ENCODE data around the gene ZNF507.

DNA sequence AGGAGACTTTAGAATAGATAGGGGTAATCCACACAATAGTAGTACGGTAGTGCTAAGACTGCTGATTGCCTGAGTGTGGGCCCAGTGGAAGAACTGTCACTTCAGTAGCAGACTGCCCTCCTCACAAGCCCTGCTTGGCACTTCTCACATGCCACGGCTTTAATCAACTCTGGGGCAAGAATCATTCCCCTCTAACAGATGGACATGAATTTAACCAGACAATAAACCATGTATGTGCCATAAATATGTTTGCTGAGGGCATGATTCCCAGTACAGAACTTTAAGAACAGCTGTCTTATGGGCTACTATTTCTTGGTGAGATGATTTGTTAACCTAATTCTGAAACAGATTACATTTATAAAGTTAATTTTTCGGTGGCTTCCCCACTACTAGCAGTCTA, 82.1 kb downstream of the ZNF507 start:
- TF ChIP-seq CTCF (IDR thresholded peaks at IDR 0.05) (no peak), POLR2A (IDR thresholded peaks at IDR 0.05) (no peak)

Measured in testis (tissue), 2 donors.